Lower leg skin (tissue), 3 donors: ENCODE measurements around the gene TRIM10.

ENCODE experiments used
- CTCF ChIP-seq, 3 donors: fragments of 450-650 bp; IDR thresholded peaks; one replicate each; pipeline ENCODE4 v1.5.1; 2016; ENCODE audit warnings: antibody characterized with exemption in 3 of 3, mild to moderate bottlenecking in 3 of 3, moderate library complexity in 2 of 3
- POLR2A ChIP-seq, 2 donors: fragments of 450-650 bp; IDR thresholded peaks; one replicate each; pipeline ENCODE4 v1.6.1; 2016 to 2017; ENCODE audit warnings: antibody characterized with exemption in 2 of 2, mild to moderate bottlenecking in 1 of 2, moderate library complexity in 1 of 2

- TF ChIP-seq CTCF (IDR thresholded peaks at IDR 0.05), result no peak
- TF ChIP-seq POLR2A (IDR thresholded peaks at IDR 0.05), result no peak
Observed at GRCh38 chr6:30142665-30143064, 18.3 kb downstream of the TRIM10 start.
